Suprapubic skin (tissue), 4 donors: ENCODE measurements around the gene PTGR2. TPM values are rescaled to one million over a fixed set of nuclear protein-coding genes. Genes with fewer than 3 reads are reported as not detected.
A peak's percentile ranks its signal among the peaks of the same experiment; 100 is the strongest.

Source experiments
- DNase-seq, 2 donors: peaks; one replicate each; pipeline ENCODE4 v3.0.0-alpha.2; 2019; ENCODE audit warnings: low spot score in 2 of 2
- H3K27ac ChIP-seq: fragments of 200-600 bp; sonication (generic); one replicate; pipeline ENCODE4 v1.5.1; 2019
- H3K27me3 ChIP-seq: fragments of 200-600 bp; sonication (generic); one replicate; pipeline ENCODE4 v1.5.1; 2019
- H3K36me3 ChIP-seq: fragments of 200-600 bp; sonication (generic); one replicate; pipeline ENCODE4 v1.5.1; 2019
- H3K4me1 ChIP-seq: fragments of 200-600 bp; sonication (generic); one replicate; pipeline ENCODE4 v1.5.1; 2019
- H3K4me3 ChIP-seq: fragments of 200-600 bp; sonication (generic); one replicate; pipeline ENCODE4 v1.5.1; 2019; ENCODE audit warnings: mild to moderate bottlenecking
- H3K9me3 ChIP-seq: fragments of 200-600 bp; sonication (generic); one replicate; pipeline ENCODE4 v1.5.1; 2019
- EP300 ChIP-seq: sonication (generic); formaldehyde crosslinking; IDR thresholded peaks from one replicate; pipeline ENCODE4 v1.6.1; 2017; ENCODE audit warnings: antibody characterized with exemption
- POLR2A ChIP-seq, 2 donors: fragments of 450-650 bp; IDR thresholded peaks; one replicate each; pipeline ENCODE4 v1.6.1; 2017; ENCODE audit warnings: antibody characterized with exemption in 2 of 2, mild to moderate bottlenecking in 2 of 2, moderate library complexity in 2 of 2
- POLR2AphosphoS5 ChIP-seq, 3 donors: sonication (generic); formaldehyde crosslinking; IDR thresholded peaks; one replicate each; pipeline ENCODE4 v1.6.1; 2017; ENCODE audit warnings: antibody characterized with exemption in 3 of 3
- WGBS: methylation state at CpG from one replicate; pipeline ENCODE4 v1.1.5; 2018; 5-methylcytosine and 5-hydroxymethylcytosine counted together
- total RNA-seq, 4 donors: library from RNA; depleted of rRNA; stranded (reverse); fragments of >200 nt; gene quantifications; one replicate each; pipeline ENCODE4 v1.1.0, GENCODE V29; 2016
- TF ChIP-seq, protein P1 (sequence below), 2 donors: fragments of 200-600 bp in 1 of 2; fragments of 450-650 bp in 1 of 2; sonication (generic) in 1 of 2; IDR thresholded peaks; one replicate each; pipeline ENCODE4 v1.5.1; 2016 to 2019; ENCODE audit warnings: antibody characterized with exemption in 2 of 2, mild to moderate bottlenecking in 1 of 2, moderate library complexity in 1 of 2

PTGR2 gene
- total RNA-seq, 4 donors from 2014 or later, result 6.3 to 25.1 (median 10.3) TPM

GRCh38 chr14:73884438-73885190, 33.0 kb downstream of the PTGR2 start:
- Histone ChIP-seq H3K27ac (no peak overlapping the region), H3K9me3 (no peaks in the 10 kb centered on the region), H3K36me3 (no peaks in the 10 kb centered on the region), H3K27me3 (no peaks in the 10 kb centered on the region), H3K4me3 (no peak overlapping the region), H3K4me1 (peaks cover 29% of the 10 kb centered on the region)
- TF ChIP-seq EP300, result no peak
- no peak for TF ChIP-seq POLR2A (IDR thresholded peaks at IDR 0.05)
- TF ChIP-seq, protein P1, sequence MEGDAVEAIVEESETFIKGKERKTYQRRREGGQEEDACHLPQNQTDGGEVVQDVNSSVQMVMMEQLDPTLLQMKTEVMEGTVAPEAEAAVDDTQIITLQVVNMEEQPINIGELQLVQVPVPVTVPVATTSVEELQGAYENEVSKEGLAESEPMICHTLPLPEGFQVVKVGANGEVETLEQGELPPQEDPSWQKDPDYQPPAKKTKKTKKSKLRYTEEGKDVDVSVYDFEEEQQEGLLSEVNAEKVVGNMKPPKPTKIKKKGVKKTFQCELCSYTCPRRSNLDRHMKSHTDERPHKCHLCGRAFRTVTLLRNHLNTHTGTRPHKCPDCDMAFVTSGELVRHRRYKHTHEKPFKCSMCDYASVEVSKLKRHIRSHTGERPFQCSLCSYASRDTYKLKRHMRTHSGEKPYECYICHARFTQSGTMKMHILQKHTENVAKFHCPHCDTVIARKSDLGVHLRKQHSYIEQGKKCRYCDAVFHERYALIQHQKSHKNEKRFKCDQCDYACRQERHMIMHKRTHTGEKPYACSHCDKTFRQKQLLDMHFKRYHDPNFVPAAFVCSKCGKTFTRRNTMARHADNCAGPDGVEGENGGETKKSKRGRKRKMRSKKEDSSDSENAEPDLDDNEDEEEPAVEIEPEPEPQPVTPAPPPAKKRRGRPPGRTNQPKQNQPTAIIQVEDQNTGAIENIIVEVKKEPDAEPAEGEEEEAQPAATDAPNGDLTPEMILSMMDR (IDR thresholded peaks at IDR 0.05), result no peak
- no peak for TF ChIP-seq POLR2AphosphoS5 (IDR thresholded peaks at IDR 0.05)
- WGBS, result 81% methylated on average over 8 of the region's 8 CpGs
- DNase-seq, result no peak

GRCh38 chr14:73886449-73887317, 35.1 kb downstream of the PTGR2 start, which contains the start of gene ZNF410:
Gene ZNF410, plus strand, starts transcription at chr14:73886859. Its CDS starts 5,317 bp downstream, at chr14:73892176.
- peaks cover 33% of the 10 kb centered on the region for H3K4me1 ChIP-seq
- DNase-seq, result peak; percentile 96
- peak within 1 kb of the TSS; percentile 91 for H3K27ac ChIP-seq
- no peaks in the 10 kb centered on the region for H3K9me3 ChIP-seq
- WGBS, result 0% methylated on average over 32 of the region's 65 CpGs
- no peaks in the 10 kb centered on the region for H3K36me3 ChIP-seq
- peak within 1 kb of the TSS; percentile 72 for H3K4me3 ChIP-seq
- peak in 2 of 3 donors; percentile 55 to 73 for TF ChIP-seq POLR2AphosphoS5 (IDR thresholded peaks at IDR 0.05)
- TF ChIP-seq, protein P1 (IDR thresholded peaks at IDR 0.05), result no peak
- TF ChIP-seq POLR2A (IDR thresholded peaks at IDR 0.05), result peak in 1 of 2 donors; percentile 84
- peak; percentile 4 for TF ChIP-seq EP300
- H3K27me3 ChIP-seq, result no peaks in the 10 kb centered on the region

DNA sequence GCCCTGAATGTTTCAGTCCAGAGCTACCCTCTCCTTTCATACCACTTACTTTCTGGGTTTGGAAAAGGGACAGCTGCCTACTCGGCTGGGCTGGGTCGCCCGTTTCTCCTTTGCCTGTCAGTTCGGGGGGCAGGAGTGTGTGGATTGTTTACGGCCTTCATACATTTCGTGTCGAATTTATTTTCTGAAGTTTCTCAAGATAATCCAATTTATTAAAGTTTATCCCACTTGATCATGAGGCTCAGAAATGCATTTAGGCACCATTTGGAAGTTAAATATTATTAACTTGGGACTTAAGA, 35.6 kb downstream of the PTGR2 start:
- DNase-seq, result no peak

GRCh38 chr14:73887694-73888459, 36.2 kb downstream of the PTGR2 start:
- Histone ChIP-seq H3K9me3 (no peaks in the 10 kb centered on the region), H3K27me3 (no peaks in the 10 kb centered on the region), H3K4me1 (peaks cover 33% of the 10 kb centered on the region), H3K27ac (peak overlapping the region; percentile 91), H3K36me3 (peaks cover 3% of the 10 kb centered on the region), H3K4me3 (peak overlapping the region; percentile 72)
- TF ChIP-seq POLR2AphosphoS5 (IDR thresholded peaks at IDR 0.05), result no peak
- no peak for TF ChIP-seq POLR2A (IDR thresholded peaks at IDR 0.05)
- TF ChIP-seq, protein P1 (IDR thresholded peaks at IDR 0.05), result no peak
- TF ChIP-seq EP300, result no peak
- WGBS, result 16% methylated on average over 7 of the region's 7 CpGs
- DNase-seq, result no peak

More for the DNA sequence above, 35.6 kb downstream of the PTGR2 start:
- H3K36me3 ChIP-seq, result no peaks in the 10 kb centered on the region
- peak overlapping the region; percentile 72 for H3K4me3 ChIP-seq
- H3K27me3 ChIP-seq, result no peaks in the 10 kb centered on the region
- WGBS, result 1% methylated on average over 7 of the region's 7 CpGs
- H3K9me3 ChIP-seq, result no peaks in the 10 kb centered on the region
- TF ChIP-seq, protein P1 (IDR thresholded peaks at IDR 0.05), result no peak
- TF ChIP-seq POLR2AphosphoS5 (IDR thresholded peaks at IDR 0.05), result no peak
- TF ChIP-seq POLR2A (IDR thresholded peaks at IDR 0.05), result no peak
- no peak for TF ChIP-seq EP300
- H3K27ac ChIP-seq, result peak overlapping the region; percentile 91
- peaks cover 33% of the 10 kb centered on the region for H3K4me1 ChIP-seq
